Kidney capillary endothelial cell (primary cell): Measurements from ENCODE around the gene SLC10A7.

Source experiments
- DNase-seq: peaks from one replicate; pipeline ENCODE4 v3.0.0-alpha.2; 2018; ENCODE audit warnings: low spot score

SLC10A7 gene

DNA sequence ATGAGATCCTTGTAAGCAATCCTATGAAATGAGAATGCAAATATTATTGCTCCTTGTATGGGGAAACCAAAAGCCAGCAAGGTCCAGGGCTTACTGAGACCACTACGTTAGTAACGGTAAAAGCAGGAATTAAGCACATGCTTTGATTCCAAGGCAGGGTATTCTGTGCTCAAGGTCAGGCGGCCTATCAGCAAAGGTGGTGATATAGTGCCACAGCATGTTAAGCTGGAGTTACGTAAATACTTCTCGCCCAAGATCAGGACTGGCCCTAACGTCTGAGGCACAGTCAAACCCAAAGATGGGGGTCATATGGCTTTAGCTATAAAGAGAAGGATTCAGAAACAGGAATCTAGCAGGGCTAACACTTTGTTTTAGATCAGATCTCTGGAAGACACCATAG, 27.6 kb downstream of the SLC10A7 start:
- DNase-seq, result no peak

DNA sequence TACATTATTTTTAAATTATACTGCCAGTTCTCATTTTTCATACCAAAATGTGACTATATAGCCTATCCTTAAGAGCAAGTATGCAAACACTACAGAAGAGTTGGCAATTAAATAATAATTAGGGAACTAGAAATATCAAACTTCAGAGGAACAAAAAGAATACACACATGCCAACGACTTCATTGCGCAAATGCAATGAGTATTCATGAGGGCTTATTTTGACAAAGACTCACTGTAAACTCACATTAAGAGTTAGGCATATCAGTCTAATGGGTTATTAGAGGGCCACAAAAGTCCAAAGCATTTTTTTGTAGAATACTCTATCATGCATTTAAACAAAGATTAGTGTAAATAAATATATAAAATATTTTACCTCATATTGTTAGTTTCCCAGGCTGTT, 31.6 kb downstream of the SLC10A7 start:
- DNase-seq, result no peak

DNA sequence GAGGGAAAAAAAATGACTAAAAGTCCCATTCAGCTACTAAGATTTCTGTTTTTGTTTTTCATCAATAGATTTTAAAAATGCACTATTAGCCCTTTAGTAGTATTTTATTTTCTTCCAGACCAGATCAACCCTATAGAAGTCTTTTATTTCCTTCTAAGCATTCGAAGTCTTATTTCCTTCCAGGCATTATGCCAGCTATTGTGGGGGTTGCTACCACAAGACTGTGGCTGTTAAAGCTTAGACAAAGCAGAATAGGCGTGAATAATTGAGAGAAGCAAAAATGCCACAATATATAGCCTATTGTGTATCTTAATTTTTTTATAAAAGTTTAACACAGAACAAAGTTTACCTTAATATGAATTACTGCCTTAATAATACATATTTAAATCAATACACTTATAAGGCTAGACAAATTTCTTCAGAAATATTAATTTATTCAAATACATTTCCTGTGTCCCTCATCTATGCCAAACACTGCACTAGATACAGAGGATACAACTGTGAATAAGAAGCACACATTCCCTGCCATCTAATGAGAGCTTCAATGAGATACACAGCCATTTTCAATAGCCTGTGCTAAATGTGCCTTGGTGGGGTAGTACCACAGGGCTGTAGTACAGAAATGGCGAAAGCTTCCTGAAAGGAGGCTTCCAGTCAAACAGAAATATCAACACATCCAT, 33.1 kb downstream of the SLC10A7 start:
- DNase-seq, result peak; percentile 45

DNA sequence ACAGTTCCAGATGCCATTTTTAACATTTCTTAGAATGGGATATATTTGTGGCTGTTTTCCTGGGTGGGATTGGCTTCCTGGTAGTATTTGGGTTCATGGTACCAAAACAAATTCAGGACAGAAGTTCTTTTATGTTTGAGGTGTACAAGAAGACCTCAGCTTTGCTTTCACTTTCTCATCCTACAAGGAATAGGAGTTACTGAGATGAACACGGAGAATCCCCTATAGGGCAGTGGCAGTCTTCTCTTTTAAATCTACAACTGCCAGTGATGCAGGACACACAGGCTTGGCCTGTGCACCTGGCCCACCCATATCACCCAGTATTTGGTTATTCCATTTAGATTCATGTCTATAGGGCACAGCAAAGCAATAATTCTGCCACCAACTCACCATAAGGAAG, 35.2 kb downstream of the SLC10A7 start:
- no peak for DNase-seq

DNA sequence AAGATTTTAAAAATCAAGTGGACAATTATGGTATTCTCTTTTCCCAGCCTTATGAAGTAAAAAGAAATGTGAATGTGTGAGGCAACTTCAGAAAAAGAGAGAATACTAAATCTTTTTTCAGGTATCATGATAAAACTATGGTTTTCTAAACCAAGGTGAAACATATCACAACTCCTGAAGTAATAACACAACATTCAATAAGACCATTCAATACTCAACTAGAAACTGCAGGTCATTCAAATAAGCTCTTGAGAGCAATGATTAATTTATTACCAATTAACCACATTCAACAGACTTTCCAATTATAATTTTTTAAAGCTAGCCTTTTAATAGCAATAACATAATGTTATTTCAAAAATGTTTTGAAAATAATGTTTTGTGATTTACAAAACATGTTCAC, 35.8 kb downstream of the SLC10A7 start:
- no peak for DNase-seq

DNA sequence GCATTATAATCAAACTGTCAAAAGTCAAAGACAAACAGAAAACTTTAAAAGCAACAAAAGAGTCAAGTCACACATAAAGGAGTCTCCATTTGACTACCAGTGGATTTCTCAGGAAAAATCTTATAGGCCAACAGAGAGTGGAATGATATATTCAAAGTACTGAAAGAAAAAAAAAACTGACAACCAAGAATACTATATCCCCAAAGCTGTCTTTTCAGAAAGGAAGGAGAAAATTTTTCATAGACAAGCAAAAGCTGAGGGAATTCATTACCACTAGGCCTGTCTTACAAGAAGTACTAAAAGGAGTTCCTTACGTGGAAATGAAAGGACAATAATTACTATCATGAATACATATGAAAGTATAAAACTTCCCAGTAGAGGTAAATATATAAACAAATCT, 39.0 kb downstream of the SLC10A7 start:
- no peak for DNase-seq

DNA sequence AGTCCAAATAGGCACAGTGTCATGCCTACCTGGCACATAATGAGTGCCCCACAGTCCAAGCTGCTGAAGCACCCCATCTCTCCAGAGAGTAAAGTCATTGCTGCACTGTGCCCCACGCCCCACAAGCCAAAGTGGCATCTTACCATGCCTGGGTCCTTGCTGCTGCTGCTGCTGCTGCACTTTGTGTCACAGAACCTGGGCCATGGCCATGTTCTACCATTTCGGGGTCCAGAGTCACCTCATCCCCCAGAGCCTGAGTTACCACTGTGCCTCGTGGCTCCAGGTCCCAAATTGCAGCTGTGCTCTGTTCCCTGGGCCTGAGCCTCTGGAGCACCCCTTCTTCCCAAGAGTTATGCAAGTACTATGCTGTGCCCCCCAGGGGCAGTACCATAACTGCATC, 40.5 kb downstream of the SLC10A7 start:
- DNase-seq, result no peak

DNA sequence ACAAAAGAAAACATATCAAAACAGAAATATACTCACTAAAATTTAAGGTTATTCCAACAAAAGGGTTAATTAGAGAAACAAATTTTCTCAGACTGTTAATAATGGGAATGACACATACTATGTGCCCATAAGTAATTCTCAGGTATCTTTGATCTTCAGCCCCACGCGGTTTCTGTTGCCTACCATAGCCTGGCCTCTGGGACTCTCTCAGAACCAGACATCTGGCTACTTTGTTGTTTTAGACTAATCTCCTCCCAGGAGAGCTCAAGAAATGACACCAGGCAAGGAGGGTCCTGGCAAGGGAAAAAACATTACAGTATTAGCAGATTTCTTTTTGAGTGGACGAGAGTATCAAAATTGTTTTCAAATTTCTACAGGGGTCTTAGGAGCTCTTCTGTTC, 43.7 kb downstream of the SLC10A7 start:
- DNase-seq, result no peak

DNA sequence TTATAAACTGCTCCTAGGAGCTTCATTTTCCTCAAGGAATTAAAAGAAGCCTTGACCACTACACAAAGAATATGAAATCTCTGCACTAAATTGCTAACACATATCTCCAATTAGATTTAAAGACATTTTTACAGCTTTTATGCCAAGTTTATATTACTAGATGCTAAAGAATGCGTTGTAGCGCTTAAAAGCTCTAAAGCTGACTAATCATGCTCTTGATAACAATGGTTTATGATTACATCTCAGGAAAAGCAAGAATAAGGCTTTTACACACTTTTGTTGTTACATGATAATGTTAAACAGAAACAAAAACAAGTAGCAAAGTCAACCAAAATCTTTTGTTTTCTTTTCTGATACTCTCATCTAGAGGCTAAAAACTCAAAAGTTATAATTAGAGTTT, 44.7 kb downstream of the SLC10A7 start:
- peak; percentile 57 for DNase-seq

DNA sequence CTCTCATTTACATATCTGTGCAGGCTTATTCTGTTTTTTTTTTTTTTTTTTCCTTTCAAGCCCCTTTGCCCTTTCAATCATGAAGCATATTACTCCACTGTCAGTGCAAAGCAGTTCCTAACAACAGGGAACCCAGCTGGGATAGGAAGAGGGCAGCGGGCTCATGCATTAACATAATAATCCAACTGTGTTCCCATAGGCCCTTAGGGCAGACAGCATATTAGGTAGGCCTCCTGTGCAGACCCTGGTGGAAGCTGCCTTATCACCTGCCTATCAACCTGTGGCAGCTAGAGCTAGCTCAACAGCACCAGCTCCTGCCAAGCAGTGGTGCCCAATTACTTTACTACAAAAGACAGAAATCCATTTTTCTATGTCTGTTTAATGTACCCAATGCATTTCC, 49.3 kb downstream of the SLC10A7 start:
- DNase-seq, result no peak

DNA sequence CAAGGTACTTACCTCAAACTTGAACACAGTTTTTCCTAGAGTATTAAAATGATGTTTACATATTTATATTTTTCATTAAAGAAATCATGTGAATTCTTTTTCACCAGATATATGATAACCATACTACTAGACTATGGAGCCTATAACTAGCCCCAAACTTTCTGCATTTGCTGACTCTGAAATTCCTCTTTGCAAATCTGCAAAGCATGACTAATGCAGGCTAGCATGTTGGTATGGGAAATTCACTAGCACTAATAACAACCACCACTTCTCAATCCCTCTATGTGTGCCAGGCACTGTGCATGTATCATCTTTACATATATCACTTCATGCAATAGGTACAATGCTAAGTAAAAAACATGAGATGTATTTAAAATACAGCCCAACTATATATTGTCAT, 51.1 kb downstream of the SLC10A7 start:
- no peak for DNase-seq

DNA sequence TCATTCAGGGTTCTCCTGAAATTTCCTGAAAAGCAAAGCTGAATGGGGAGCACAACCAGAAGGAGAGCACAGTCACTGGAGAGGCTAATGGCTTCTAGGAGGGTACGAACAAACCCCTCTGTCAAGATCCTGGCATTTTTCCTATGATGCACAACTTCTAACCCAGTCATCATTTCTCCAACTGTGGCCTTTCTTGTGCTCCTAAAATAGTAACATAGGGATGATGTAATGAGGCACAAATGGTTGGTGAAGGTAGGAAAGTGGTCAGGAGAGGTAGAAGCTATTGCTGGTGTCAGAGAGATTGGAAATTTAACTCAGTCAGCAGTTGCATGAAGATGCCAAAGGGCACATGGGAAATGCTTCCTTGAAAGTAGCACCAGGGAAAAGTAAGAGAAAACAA, 52.7 kb downstream of the SLC10A7 start:
- DNase-seq, result no peak

DNA sequence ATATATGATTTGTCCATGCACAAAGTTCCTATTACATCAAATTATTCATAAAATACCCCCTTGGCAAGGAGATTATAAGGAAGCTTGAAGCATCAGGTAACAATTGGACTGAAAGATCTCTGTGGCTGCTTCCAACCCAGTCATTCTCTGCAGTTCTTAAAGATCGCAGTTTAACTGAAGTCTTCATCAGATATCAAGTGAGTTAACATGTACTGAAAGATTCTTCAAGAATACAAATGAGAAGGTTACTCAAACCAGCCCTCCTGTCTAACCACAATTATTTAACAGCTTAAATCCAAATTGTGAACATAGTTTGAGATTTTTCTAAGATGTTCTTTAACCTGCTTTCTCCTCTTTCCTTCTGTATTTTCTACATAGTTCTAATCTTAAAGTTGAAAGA, 56.1 kb downstream of the SLC10A7 start:
- DNase-seq, result no peak

DNA sequence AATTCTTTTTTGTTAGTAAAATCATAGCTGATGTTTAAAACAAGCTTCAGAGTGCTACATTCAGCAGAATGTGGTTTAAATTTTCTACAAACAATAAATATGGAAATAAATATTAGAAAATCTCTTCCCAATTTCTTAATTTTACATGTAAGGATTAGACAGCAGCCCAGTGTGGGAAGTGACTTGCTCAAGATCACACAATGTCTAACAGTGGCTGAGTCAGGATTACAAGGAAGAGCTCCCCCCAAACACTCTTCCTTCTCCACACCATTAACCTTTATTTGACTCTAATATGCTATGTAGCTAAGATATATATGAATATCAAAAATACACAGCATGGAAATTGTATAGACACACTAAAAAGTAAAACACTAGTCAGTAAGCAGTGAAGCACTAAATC, 59.5 kb downstream of the SLC10A7 start:
- no peak for DNase-seq

DNA sequence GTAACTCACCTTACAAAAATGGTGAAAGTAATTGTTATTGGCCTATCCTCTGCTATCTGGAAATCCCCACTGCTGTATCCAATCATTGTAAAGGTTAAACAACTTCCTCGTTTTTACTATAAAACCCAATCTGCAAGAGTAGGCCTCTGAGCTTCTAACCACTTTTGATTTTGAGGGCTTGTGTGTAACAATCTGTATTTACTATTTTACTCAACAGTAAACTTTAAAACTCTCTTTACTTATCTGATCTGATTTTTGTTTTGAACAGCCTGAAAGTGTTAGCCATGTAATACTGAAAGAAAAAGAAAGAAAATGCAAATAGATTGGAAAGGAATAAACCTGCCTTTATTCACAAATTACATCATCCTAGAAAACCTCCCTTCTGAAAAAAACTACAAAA, 63.1 kb downstream of the SLC10A7 start:
- no peak for DNase-seq

DNA sequence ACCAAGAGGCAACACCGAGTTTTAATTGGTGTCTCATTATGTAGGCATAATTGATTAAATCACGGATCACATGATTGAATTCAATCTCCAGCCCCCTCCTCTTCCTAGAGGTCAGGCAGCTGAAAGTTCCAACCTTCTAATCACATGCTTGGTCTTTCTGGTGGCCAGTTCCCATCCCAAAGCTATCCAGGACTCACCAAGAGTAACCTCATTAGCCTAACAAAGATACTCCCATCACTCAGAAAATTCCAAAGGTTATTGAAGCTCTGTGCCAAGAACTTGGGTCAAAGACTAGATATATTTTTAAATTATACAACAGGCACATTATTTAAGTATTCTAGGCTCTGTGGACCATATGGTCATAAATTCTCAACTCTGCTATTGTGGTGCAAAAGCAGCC, 65.1 kb downstream of the SLC10A7 start:
- DNase-seq, result no peak

DNA sequence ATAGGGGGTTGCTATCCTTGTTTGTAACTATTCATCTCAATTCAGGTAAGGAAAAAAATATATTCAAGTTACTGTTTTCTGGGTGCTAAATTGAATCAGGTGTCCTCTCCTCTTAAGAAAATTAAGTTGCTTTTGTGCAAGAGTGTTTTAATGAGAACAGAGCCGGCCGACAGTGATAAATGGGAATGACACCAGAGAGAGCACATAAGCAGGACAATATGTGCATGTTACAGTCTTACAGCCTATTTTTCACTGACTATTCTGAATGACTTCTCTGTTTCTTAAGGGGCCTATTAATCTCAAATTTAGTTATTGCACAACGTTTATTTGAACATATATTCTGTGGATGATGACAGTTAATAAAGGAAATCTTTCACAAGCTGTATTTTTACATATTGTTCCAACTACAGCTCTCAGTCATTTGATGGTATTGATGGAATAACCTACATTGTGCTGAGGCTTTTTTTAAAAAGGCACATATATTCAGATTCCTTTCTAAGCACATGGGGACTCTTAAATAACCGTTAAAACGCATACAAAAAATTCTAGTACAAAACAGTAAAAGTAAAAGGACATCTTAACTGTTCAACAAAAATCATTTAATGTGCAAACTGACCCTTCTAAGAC, 68.4 kb downstream of the SLC10A7 start:
- no peak for DNase-seq

DNA sequence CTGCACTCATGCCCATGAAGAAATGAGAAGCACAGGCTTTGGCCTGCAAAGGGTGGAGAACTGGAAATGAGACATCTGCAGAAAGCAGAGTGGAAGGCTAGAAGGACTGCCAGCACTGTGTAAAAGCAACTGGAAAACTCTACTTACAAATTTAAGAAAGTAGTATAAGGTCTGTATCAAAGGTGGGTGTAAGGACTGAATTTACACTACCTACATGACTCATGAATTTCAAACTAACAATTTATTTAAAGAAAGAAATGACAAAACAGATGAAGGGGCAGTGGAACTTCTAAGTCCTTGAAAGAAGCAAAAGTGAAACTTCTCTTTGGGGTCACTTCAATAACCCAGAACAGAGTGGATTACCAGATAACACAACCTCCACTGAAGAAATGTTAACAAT, 71.2 kb downstream of the SLC10A7 start:
- DNase-seq, result no peak

DNA sequence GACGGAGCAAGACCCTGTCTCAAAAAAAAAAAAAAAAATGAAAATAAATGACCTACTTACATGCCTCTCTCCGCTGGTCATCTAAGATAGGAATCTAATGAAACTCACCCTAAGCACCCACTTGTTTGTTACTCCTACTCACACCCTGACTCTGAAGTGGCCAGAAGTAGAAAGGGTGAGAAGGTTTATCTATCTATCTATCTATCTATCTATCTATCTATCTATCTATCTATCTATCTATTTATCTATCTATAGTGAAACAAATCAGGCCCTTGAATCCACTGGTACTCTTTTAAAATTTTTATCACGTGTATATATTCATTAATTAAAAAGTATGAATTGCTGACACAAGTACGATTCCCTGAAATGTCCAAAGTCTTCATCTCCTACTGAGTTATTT, 75.2 kb downstream of the SLC10A7 start:
- no peak for DNase-seq

DNA sequence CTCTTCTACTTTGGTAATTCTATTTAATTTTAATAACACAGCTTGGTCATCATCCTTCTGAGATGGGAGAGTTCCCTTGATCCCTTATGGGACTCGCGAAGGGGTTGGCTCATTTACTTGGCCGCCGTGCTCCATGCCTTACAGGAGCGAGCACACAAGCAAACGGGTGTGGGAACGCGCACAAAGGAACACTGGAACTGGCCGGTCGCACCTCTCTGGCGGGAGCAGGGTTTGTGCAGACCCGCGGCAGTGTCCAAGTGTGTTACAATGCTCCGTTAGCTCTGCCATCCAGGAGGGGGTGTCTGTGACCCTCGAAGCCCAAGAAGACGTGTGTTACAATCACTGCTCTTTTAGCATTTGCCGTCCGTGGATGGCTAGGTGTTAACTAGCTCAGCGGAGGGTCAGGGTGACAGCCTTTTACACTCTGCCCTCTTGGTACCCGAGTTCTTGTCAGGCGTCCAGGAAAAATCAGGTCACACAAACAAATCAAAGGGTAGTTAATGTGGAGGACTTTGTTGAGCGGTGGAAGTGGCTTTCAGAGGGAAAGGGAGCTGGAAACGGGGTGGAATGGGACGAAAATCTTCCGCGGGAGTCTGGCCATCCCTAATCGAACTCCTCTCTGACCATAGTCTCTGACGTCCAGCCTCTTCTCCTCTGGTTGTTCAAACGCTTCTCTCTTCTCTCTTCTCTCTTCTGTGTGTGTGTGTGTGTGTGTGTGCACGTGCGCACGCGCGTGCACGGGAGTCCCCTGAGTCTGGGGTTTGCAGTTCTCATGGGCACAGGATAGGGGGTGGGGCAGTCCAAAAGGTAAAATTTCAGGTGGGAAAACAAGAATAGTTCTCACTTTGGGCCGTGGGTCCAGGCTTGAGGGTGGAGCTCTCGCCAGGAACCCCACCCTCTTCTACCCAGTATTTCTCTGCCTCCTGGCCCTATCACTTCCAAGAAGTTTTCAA, 76.3 kb downstream of the SLC10A7 start:
- DNase-seq, result no peak

DNA sequence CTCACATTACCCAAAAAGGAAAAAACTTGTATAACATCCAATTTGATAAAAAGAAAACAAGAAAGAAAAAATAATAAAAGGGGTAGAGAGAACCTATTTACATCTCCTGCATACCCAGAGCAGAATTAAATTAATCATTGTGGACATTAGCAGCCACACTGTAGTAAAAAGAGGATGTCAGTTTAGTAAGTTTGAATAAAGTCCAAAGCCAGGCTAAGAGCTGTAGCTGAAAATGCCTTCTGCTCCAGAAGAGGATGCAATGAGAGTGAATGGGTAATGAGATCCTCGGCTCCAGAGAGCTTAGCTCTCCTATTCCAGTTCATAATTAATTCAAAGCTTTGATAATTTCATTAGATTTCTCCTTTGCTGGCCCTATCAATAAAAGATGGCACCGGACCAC, 78.2 kb downstream of the SLC10A7 start:
- no peak for DNase-seq

DNA sequence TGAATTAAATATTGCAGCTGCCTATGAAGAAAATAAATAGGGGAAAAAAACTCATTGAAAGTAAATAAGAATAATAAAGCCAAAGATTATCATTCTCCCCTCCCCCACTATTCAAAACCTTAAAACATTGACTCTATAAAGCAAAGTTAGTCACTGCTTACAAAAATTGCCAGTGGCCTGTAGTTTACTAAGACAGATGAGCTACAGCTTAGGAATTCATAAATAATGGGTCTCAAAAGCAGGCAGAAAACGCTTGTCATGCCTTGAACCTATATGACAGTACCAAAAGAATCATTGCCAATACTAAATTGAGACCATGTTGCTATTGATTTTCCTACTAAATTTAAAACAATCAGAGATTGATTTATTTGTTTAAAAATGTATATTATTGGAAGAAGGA, 78.9 kb downstream of the SLC10A7 start:
- DNase-seq, result no peak

DNA sequence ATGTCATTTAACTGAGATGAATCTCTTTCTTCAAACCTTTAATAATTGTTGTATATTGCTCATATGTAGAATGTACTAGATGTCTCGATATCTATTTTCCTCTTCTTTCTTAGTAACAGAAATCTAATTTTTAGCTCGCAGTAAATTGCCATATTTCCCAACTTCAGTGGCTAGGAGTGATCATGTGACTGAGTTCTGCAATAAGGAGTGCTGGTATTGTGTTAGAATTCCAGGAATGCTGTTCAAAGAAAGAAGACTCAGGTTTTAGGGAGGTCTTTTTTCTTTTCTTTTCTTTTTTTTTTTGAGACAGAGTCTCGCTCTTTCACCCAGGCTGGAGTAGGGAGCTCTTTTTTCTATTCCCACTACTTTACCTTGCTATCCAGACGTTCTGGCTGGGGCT, 81.7 kb downstream of the SLC10A7 start:
- DNase-seq, result no peak
